Raji (cell line): ENCODE results near the gene EFCAB13.

Source experiments
- POLR2A ChIP-seq: IDR thresholded peaks from 2 replicates; pipeline ENCODE4 v1.6.1; 2011; ENCODE audit warnings: low read depth, low read length, control low read depth; ENCODE audit not compliant: insufficient read depth

EFCAB13 gene

DNA sequence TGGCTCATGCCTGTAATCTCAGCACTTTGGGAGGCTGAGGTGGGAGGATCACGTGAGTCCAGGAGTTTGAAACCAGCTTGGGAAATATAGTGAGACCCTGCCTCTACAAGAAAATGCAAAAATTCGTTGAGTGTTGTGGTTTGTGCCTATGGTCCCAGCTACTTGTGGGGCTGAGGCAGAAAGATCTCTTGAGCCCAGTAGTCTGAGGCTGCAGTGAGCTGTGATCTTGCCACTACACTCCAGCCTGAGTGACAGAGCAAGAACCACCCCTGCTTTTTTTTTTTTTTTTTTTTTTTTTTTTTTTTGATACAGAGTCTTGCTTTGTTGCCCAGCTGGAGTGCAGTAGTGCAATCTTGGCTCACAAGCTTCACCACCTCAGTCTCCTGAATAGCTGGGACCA is 36.1 kb upstream of the EFCAB13 start:
- no peak for TF ChIP-seq POLR2A

GRCh38 chr17:47288531-47289116 is 35.1 kb upstream of the EFCAB13 start:
- TF ChIP-seq POLR2A: no peak

GRCh38 chr17:47289302-47289701 is 34.5 kb upstream of the EFCAB13 start:
- TF ChIP-seq POLR2A: no peak

- no peak for TF ChIP-seq POLR2A
Observed at GRCh38 chr17:47290870-47291241, 32.9 kb upstream of the EFCAB13 start.

GRCh38 chr17:47291242-47291873 is 32.4 kb upstream of the EFCAB13 start:
- TF ChIP-seq POLR2A: no peak

- TF ChIP-seq POLR2A: no peak
Observed at GRCh38 chr17:47292206-47292605, 31.5 kb upstream of the EFCAB13 start.

DNA sequence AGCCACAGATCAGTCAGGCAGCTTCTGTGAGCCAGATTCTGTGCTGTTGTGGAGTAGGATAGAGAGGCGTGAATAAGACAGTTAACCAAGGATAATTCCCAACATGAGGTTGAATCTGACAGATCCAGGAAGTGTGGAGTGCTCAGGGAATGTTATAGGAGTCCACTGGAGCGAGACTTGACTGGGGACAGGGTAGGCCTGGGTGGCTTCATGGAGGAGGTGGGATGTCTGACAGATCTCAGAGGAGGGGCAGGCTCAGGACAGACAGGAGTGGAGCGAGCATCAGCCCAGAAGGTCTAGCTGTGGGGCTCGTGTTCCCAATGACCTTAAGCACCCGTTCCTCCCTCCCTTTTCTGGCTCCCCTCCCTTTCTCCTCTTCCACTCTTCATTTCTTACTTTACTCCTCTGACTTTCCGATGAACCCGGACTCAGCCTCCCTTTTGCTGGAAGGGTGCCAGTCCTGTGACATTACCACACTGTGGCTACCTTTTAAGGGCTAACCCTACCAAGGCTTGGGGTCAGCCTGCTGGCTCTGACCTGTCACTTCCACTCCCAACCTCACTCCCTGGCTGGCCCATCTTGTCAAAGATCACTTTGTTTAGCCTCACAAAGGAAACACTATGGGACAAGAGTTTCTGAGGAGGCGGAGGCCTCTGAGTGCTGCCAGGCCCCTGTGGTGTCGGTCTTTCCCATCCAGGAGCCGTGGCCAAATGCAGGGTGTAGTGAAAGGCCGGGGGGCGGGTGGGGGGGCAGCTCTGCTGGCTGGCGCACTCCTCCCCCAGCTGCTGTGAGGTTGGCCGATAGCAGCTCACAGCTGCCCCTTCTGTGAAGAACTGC is 28.5 kb upstream of the EFCAB13 start:
- TF ChIP-seq POLR2A: no peak

- TF ChIP-seq POLR2A: no peak
Observed at GRCh38 chr17:47295874-47296255, 27.9 kb upstream of the EFCAB13 start.

DNA sequence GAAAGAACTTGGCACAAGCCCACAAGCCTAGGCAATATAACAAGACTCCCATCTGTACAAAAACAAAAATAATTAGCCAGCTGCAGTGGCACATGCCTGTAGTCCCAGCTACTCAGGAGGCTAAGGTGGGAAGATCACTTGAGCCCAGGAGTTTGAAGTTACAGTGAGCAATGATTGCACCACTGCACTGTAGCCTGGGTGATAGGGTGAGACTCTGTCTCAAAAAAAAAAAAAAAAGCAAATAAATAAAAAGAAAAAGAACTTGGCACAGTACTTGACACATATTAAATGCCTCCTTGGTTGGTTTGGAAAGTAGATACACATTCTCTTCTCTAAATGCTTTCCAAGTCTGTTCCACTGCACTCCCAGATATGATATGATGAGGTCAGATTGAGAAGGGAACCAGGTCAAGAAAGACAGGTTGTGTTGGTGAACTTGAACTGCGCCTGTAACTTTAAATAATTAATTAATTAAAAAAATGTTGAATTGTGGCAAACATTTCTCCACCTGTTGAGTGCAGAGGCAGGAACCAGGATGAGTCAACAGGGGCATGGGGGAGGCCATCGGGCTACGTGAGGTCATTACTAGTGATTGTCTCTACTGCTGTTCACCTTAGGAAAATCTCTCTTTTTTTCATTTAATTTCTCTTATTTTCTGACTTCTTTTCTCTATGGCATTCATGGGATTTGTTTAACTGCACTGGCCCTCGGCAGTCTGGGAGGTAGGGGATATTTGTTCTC is 25.9 kb upstream of the EFCAB13 start:
- no peak for TF ChIP-seq POLR2A

DNA sequence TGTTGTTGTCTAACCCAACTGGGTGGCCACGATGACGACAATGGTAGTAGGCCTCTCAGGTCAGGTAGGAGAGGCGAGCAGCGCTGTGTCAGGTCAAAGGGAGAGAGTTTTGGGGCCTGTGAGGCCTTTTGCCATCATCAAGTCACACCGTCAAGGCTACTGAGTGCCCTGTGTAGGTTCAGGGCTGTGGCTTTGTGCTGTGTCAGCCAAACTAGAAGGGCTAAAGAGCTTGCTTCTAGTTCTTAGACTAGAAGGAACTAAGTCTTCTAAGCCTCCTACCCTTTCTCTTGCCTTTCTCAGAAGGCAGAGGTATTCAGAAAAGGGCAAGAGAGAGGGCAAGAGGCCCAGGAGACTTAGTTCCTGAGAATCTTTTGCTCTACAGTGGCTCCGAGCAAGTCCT is 25.0 kb upstream of the EFCAB13 start:
- no peak for TF ChIP-seq POLR2A

GRCh38 chr17:47299239-47299910 is 24.4 kb upstream of the EFCAB13 start:
- TF ChIP-seq POLR2A: no peak

- no peak for TF ChIP-seq POLR2A
Observed at GRCh38 chr17:47300718-47301117, 23.0 kb upstream of the EFCAB13 start.

- no peak for TF ChIP-seq POLR2A
Observed at GRCh38 chr17:47301161-47301560, 22.6 kb upstream of the EFCAB13 start.

DNA sequence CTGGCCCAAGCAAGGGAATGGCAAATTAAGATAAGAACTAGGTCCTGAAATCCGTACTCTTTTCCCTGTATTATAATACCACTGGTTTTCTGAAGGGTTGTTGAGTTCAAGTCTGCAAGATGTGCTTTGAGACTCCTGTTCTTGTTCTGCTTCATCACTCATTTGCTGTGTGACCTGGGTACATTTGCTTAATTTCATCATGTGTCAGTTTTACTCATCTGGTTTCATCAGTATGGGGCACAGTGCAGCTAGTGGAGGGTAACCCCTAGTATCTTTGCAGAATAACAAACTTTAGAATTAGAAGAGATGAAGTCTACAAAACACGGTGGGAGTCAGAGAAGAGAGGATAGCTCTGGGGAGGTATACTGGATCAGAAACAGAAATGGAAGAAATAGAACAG is 21.9 kb upstream of the EFCAB13 start:
- no peak for TF ChIP-seq POLR2A

DNA sequence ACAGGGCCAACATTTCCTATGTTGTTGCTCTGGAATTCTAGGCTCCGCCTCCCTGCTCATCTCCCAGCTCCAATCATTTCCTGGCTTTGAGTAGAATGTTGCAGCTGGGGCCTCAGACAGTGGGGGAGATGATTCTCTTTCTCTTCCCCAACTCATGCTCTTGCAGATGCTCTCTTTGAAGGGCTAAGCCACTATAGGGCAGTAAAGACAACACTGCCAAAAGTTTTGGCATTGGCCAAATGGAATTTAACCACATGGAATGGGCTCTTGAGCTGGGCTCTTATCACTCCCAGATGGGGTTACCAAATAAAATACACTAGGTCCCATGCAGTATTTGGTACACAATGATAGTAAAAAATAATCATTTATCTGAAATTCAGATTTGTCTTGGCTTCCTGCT is 19.6 kb upstream of the EFCAB13 start:
- TF ChIP-seq POLR2A: no peak
